Measurements from ENCODE around the gene C19orf38. TPM values are rescaled to one million over a fixed set of nuclear protein-coding genes. Genes with fewer than 3 reads are reported as not detected.

C19orf38 gene
- total RNA-seq, 4 donors from 2014 or later = 0.42 to 0.91 TPM; not detected in 2

- 76 to 87% methylated on average over 11 of the region's 11 CpGs for WGBS, 2 donors
- DNase-seq (ENCODE audit: low spot score in 2 of 2) = no peak
- intact Hi-C loops (cut with DNase I; ENCODE audit: low total_unique reads) = no loop called here
- H3K4me3 ChIP-seq (ENCODE audit: low read depth, poor library complexity, severe bottlenecking) = no peak overlapping the region
- no peak for TF ChIP-seq POLR2A (IDR thresholded peaks at IDR 0.05)
- TF ChIP-seq, protein P1, sequence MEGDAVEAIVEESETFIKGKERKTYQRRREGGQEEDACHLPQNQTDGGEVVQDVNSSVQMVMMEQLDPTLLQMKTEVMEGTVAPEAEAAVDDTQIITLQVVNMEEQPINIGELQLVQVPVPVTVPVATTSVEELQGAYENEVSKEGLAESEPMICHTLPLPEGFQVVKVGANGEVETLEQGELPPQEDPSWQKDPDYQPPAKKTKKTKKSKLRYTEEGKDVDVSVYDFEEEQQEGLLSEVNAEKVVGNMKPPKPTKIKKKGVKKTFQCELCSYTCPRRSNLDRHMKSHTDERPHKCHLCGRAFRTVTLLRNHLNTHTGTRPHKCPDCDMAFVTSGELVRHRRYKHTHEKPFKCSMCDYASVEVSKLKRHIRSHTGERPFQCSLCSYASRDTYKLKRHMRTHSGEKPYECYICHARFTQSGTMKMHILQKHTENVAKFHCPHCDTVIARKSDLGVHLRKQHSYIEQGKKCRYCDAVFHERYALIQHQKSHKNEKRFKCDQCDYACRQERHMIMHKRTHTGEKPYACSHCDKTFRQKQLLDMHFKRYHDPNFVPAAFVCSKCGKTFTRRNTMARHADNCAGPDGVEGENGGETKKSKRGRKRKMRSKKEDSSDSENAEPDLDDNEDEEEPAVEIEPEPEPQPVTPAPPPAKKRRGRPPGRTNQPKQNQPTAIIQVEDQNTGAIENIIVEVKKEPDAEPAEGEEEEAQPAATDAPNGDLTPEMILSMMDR (IDR thresholded peaks at IDR 0.05) = no peak
Observed at GRCh38 chr19:10838377-10838776, 9.8 kb upstream of the C19orf38 start.

DNA sequence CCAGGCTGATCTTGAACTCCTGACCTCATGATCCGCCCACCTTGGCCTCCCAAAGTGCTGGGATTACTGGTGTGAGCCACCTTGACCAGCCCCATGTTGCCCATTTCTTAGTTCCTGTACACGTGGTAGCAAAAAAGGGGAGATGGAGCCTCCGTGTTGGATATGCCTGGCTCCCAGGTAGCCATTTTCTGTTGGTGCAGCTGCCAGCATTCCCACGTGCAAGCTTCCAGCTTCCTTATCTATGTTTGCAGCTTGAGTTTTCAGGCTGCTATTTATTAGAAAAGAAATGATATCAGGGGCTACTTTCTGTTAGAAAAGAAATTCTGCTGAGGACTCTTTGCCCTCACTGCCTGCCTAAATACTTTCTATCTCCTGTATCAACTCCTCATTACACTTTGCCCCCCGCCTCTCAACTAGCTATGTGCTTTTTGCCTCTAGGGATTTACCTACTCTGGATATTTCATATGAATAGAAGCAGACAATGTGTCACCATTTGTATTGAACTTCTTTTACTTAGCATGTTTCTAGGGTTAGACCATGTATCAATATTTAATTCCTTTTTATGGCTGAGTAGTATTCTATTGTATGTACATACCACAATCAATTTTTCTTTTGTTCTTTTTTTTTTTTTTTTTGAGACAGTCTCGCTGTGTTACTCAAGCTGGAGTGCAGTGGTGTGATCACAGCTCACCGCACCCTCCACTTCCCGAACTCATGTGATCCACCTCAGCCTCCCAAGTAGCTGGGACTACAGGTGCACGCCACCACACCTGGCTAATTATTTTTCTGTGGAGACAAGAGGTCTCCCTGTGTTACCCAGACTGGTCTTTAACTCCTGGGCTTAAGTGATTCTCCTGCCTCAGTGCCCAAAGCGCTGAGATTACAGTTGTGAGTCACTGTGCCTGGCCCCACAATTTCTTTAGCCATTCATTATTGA, 8.8 kb upstream of the C19orf38 start:
- no peak overlapping the region for H3K4me3 ChIP-seq (ENCODE audit: low read depth, poor library complexity, severe bottlenecking)
- TF ChIP-seq POLR2A (IDR thresholded peaks at IDR 0.05) = no peak
- TF ChIP-seq, protein P1 (IDR thresholded peaks at IDR 0.05) = no peak
- 86 to 90% methylated on average over 10 of the region's 10 CpGs for WGBS, 2 donors
- intact Hi-C loops (cut with DNase I; ENCODE audit: low total_unique reads) = no loop called here
- no peak for DNase-seq (ENCODE audit: low spot score in 2 of 2)

DNA sequence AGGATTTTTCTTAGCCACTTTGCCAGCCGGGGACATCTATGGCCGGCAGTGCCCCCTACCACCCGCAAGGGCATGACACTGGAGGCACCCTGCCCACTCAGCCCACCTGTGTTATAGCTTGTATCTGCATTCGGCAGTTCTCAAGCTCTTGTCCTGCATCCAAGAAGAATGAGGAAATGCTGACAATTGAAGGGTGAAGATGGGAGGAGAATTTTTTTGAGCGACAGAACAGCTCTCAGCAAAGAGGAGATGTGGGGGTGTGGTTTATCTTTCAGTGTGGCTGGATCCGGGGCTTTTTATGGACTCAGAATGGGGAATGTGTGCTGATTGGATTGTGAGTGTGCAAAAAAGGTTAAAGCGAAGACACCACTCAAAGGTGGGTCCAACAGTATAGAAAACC, 5.4 kb upstream of the C19orf38 start:
- no peak overlapping the region for H3K4me3 ChIP-seq (ENCODE audit: low read depth, poor library complexity, severe bottlenecking)
- TF ChIP-seq POLR2A (IDR thresholded peaks at IDR 0.05) = no peak
- TF ChIP-seq, protein P1 (IDR thresholded peaks at IDR 0.05) = no peak
- 82 to 87% methylated on average over 7 of the region's 7 CpGs for WGBS, 2 donors
- intact Hi-C loops (cut with DNase I; ENCODE audit: low total_unique reads) = no loop called here
- no peak for DNase-seq (ENCODE audit: low spot score in 2 of 2)

DNA sequence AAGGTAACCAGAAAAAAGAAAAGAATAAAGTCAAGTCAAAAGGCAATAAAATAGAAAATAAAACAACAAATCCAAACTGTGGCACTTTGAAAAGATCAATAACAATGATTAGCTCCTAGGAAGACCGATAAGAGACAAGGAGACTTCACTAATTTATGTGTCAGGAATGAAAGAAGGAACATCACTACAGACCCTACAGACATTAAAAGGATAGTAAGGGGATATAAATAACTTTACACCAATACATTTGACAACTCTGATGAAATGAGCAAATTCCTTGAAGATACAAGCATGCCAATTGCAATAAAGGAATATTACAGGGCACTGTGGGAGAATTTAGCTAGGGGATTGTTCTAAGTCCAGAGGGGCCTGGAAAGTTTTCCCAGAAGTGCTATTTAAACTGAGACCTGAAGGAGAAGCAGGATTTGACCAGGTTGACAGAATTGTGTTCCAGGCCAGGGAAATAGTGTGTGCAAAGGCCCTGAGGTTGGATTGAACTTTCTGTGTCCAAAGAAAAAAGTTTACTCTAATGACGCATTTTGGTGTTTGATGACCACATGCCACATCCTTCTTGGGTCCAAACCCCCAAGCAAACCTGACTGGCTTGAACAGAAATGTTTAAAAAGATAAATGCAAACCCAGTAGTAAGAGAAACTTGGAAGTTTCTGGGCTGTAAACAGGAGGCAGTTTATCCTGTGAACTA, 1.6 kb upstream of the C19orf38 start:
- no peak for TF ChIP-seq POLR2A (IDR thresholded peaks at IDR 0.05)
- TF ChIP-seq, protein P1 (IDR thresholded peaks at IDR 0.05) = no peak
- no peak overlapping the region for H3K4me3 ChIP-seq (ENCODE audit: low read depth, poor library complexity, severe bottlenecking)
- intact Hi-C loops (cut with DNase I; ENCODE audit: low total_unique reads) = no loop called here
- DNase-seq (ENCODE audit: low spot score in 2 of 2) = no peak
- WGBS, 2 donors = 87 to 89% methylated on average over 2 of the region's 2 CpGs

GRCh38 chr19:10850631-10851030, 2.4 kb downstream of the C19orf38 start:
- TF ChIP-seq, protein P1 (IDR thresholded peaks at IDR 0.05) = no peak
- no peak for TF ChIP-seq POLR2A (IDR thresholded peaks at IDR 0.05)
- no peak for DNase-seq (ENCODE audit: low spot score in 2 of 2)
- intact Hi-C loops (cut with DNase I; ENCODE audit: low total_unique reads) = no loop called here
- H3K4me3 ChIP-seq (ENCODE audit: low read depth, poor library complexity, severe bottlenecking) = no peak overlapping the region
- 91 to 95% methylated on average over 5 of the region's 5 CpGs for WGBS, 2 donors

Data from lower leg skin (tissue), 4 donors.